OCI-LY1 (cell line): ENCODE data around the gene PTPA.

Experiments used
- EZH2 ChIP-seq: fragments of 200-600 bp; sonication (generic), shearing (Covaris generic); IDR thresholded peaks from 2 replicates; pipeline ENCODE4 v1.8.0; 2017; ENCODE audit warnings: borderline replicate concordance, mixed run types, mild to moderate bottlenecking, antibody characterized with exemption, low read length, moderate library complexity, mixed read lengths
- TF ChIP-seq, protein P1 (sequence below): fragments of 200-600 bp; sonication (generic), shearing (Covaris generic); IDR thresholded peaks from 2 replicates; pipeline ENCODE4 v1.5.1; 2017; ENCODE audit warnings: mild to moderate bottlenecking, antibody characterized with exemption, low read length, moderate library complexity, mixed read lengths

DNA sequence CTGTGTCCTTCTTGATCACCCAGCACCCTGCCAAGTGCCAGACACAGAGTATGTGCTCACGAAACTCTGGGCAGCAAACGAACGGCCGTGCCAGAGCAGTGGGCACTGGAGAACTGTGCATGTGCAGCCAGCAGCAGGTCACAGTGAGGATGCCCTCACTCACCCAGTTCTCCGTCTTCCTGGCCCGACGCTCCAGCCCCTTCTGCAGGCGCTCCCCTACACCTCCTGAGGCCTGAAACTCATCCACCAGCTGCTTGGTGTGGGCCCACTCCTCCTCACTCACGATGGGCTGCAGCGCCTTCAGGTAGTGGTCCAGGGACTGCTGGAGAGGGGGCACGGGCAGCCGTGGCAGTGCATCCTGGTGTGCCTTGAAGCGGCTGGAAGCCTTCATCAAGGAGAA, 3.6 kb upstream of the PTPA start:
- no peak for TF ChIP-seq EZH2
- TF ChIP-seq, protein P1, sequence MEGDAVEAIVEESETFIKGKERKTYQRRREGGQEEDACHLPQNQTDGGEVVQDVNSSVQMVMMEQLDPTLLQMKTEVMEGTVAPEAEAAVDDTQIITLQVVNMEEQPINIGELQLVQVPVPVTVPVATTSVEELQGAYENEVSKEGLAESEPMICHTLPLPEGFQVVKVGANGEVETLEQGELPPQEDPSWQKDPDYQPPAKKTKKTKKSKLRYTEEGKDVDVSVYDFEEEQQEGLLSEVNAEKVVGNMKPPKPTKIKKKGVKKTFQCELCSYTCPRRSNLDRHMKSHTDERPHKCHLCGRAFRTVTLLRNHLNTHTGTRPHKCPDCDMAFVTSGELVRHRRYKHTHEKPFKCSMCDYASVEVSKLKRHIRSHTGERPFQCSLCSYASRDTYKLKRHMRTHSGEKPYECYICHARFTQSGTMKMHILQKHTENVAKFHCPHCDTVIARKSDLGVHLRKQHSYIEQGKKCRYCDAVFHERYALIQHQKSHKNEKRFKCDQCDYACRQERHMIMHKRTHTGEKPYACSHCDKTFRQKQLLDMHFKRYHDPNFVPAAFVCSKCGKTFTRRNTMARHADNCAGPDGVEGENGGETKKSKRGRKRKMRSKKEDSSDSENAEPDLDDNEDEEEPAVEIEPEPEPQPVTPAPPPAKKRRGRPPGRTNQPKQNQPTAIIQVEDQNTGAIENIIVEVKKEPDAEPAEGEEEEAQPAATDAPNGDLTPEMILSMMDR = no peak
